HCT116 (cell line): ENCODE measurements around the gene KIF26A. TPM values are rescaled to one million over a fixed set of nuclear protein-coding genes. Genes with fewer than 3 reads are reported as not detected.
A peak's percentile ranks its signal among the peaks of the same experiment; 100 is the strongest.

Experiments used
- ATAC-seq: fragments of 200-7000 bp; cut with Tn5 transposase; 2 replicates; pipeline ENCODE4 v1.9.1; 2020; ENCODE audit warnings: mild to moderate bottlenecking, moderate library complexity
- BruUV-seq: library from RNA; stranded (reverse); fragments of 400-500 nt; replicated peaks from 2 replicates; lab custom pipeline; 2021; lab: Mats Ljungman, UMichigan
- CTCF ChIA-PET: fragments of 300-600 bp; sonication (Branson Sonifier 250); formaldehyde crosslinking; loops from one replicate; lab custom pipeline; 2021; ENCODE audit warnings: antibody characterized with exemption; lab: Charles Lee
- POLR2A ChIA-PET: fragments of 300-600, 350-600 bp; sonication (Branson Sonifier 250); formaldehyde crosslinking; loops from one replicate; lab custom pipeline; 2021; ENCODE audit warnings: antibody characterized with exemption; lab: Charles Lee
- RAD21 ChIA-PET, 2 experiments: fragments of 300-600 bp; sonication (Branson Sonifier 250); formaldehyde crosslinking; loops; one replicate each; lab custom pipeline; 2023; ENCODE audit warnings: low total read pairs in 2 of 2; ENCODE audit not compliant: uncharacterized antibody in 2 of 2, unreplicated experiment in 2 of 2, low non-redundant PET in 1 of 2; lab: Charles Lee
- DNase-seq: peaks from one replicate; pipeline ENCODE4 v3.0.0-alpha.2; 2010; ENCODE audit warnings: low read depth, low spot score
- H2AFZ ChIP-seq: fragments of 200-600 bp; shearing (Covaris generic), sonication (generic); 2 replicates; pipeline ENCODE4 v1.6.1; 2017; ENCODE audit warnings: low read depth, mixed run types, mixed read lengths, antibody characterized with exemption, low read length; ENCODE audit not compliant: poor library complexity, severe bottlenecking
- H3K27ac ChIP-seq: 2 replicates; pipeline ENCODE4 v1.5.1; 2012; ENCODE audit warnings: low read depth, low read length
- H3K27me3 ChIP-seq: fragments of 200-600 bp; sonication (generic); 2 replicates; pipeline ENCODE4 v1.6.1; 2016; ENCODE audit warnings: mixed run types, low read length, mixed read lengths; ENCODE audit not compliant: insufficient read depth
- H3K36me3 ChIP-seq, 2 experiments: fragments of 200-500 bp in 1 of 2; fragments of 200-600 bp in 1 of 2; sonication (Bioruptor generic) in 1 of 2; sonication (generic) in 1 of 2; 2 replicates each; pipeline versions ENCODE4 v1.5.1 to v1.6.1; 2014 to 2016; ENCODE audit warnings: low read length in 2 of 2, inconsistent platforms in 1 of 2, mixed read lengths in 1 of 2, mixed run types in 1 of 2; ENCODE audit not compliant: insufficient read depth in 2 of 2, control insufficient read depth in 1 of 2
- H3K4me1 ChIP-seq, 2 experiments: fragments of 200-600 bp in 1 of 2; sonication (generic) in 1 of 2; 2 replicates each; pipeline versions ENCODE4 v1.5.1 to v1.6.1; 2012 to 2017; ENCODE audit warnings: low read length in 2 of 2, inconsistent platforms in 1 of 2, mild to moderate bottlenecking in 1 of 2, mixed read lengths in 1 of 2, mixed run types in 1 of 2, moderate library complexity in 1 of 2; ENCODE audit not compliant: insufficient read depth in 2 of 2, control insufficient read depth in 1 of 2
- H3K4me2 ChIP-seq: fragments of 200-600 bp; sonication (generic); 2 replicates; pipeline ENCODE4 v1.6.1; 2017; ENCODE audit warnings: mixed run types, low read length, mixed read lengths
- H3K4me3 ChIP-seq, 2 experiments: fragments of 200-600 bp in 1 of 2; sonication (generic) in 1 of 2; replicated peaks in 1 of 2; 2 replicates each; pipeline ENCODE4 v1.5.1; 2011 to 2016; ENCODE audit warnings: low read length in 2 of 2, control low read depth in 1 of 2, low read depth in 1 of 2, mild to moderate bottlenecking in 1 of 2, mixed read lengths in 1 of 2, mixed run types in 1 of 2
- H3K79me2 ChIP-seq: fragments of 200-600 bp; sonication (generic); 2 replicates; pipeline ENCODE4 v1.6.1; 2017; ENCODE audit warnings: mild to moderate bottlenecking, mixed run types, low read length, moderate library complexity, mixed read lengths; ENCODE audit not compliant: insufficient read depth
- H3K9ac ChIP-seq: fragments of 200-600 bp; sonication (generic); 2 replicates; pipeline ENCODE4 v1.6.1; 2016; ENCODE audit warnings: low read length, mixed read lengths
- H3K9me2 ChIP-seq: fragments of 200-600 bp; sonication (generic), shearing (Covaris generic); 2 replicates; pipeline ENCODE4 v1.6.1; 2017; ENCODE audit warnings: mixed run types, mild to moderate bottlenecking, moderate library complexity; ENCODE audit not compliant: insufficient read depth
- H3K9me3 ChIP-seq, 2 experiments: fragments of 200-500 bp in 1 of 2; fragments of 200-600 bp in 1 of 2; sonication (Bioruptor generic) in 1 of 2; sonication (generic) in 1 of 2; 2 replicates each; pipeline ENCODE4 v1.6.1; 2014 to 2017; ENCODE audit warnings: low read length in 2 of 2, mixed read lengths in 2 of 2, inconsistent platforms in 1 of 2, low read depth in 1 of 2, mild to moderate bottlenecking in 1 of 2, mixed run types in 1 of 2, moderate library complexity in 1 of 2; ENCODE audit not compliant: control insufficient read depth in 1 of 2, insufficient read depth in 1 of 2
- H4K20me1 ChIP-seq: fragments of 200-600 bp; sonication (generic), shearing (Covaris generic); 2 replicates; pipeline ENCODE4 v1.6.1; 2017; ENCODE audit warnings: mixed run types, mild to moderate bottlenecking, moderate library complexity; ENCODE audit not compliant: insufficient read depth
- CBX3 ChIP-seq: IDR thresholded peaks from 2 replicates; pipeline ENCODE4 v1.6.1; 2012; ENCODE audit warnings: low read depth
- CEBPB ChIP-seq: IDR thresholded peaks from 2 replicates; pipeline ENCODE4 v1.6.1; 2012; ENCODE audit warnings: low read depth
- EGR1 ChIP-seq: IDR thresholded peaks from 2 replicates; pipeline ENCODE4 v1.6.1; 2012; ENCODE audit warnings: low read depth
- ELF1 ChIP-seq: IDR thresholded peaks from 2 replicates; pipeline ENCODE4 v1.6.1; 2012; ENCODE audit warnings: low read depth, borderline replicate concordance
- EZH2 ChIP-seq: fragments of 200-600 bp; sonication (generic); IDR thresholded peaks from 2 replicates; pipeline ENCODE4 v1.6.1; 2017; ENCODE audit warnings: antibody characterized with exemption, mixed run types
- FOSL1 ChIP-seq: IDR thresholded peaks from 2 replicates; pipeline ENCODE4 v1.6.1; 2012; ENCODE audit warnings: low read depth
- RAD21 ChIP-seq: IDR thresholded peaks from 2 replicates; pipeline ENCODE4 v1.6.1; 2012; ENCODE audit warnings: low read depth, mild to moderate bottlenecking
- SIN3A ChIP-seq: IDR thresholded peaks from 2 replicates; pipeline ENCODE4 v1.6.1; 2012; ENCODE audit warnings: low read depth
- SRF ChIP-seq: IDR thresholded peaks from 2 replicates; pipeline ENCODE4 v1.6.1; 2012; ENCODE audit warnings: low read depth
- TCF7L2 ChIP-seq: IDR thresholded peaks from 2 replicates; pipeline ENCODE4 v1.7.0; 2011; ENCODE audit warnings: borderline replicate concordance, inconsistent platforms; ENCODE audit not compliant: insufficient read depth, insufficient read length; ENCODE audit errors: extremely low read depth
- YY1 ChIP-seq: IDR thresholded peaks from 2 replicates; pipeline ENCODE4 v1.6.1; 2011; ENCODE audit warnings: low read length, low read depth, moderate library complexity, mild to moderate bottlenecking; ENCODE audit not compliant: insufficient replicate concordance; ENCODE audit errors: extremely low read depth
- ZBTB33 ChIP-seq: IDR thresholded peaks from 2 replicates; pipeline ENCODE4 v1.6.1; 2011; ENCODE audit warnings: mild to moderate bottlenecking, low read length, moderate library complexity; ENCODE audit not compliant: insufficient replicate concordance; ENCODE audit errors: extremely low read depth
- intact Hi-C: fragments of 100-400 bp; cut with micrococcal nuclease; formaldehyde crosslinking; loops from 2 replicates; pipeline ENCODE4 v1.10.0; 2022
- total RNA-seq: library from RNA; stranded (reverse); gene quantifications from one replicate; pipeline ENCODE4 v1.2.1, GENCODE V29; 2021; ENCODE audit not compliant: unreplicated experiment

The KIF26A gene
- total RNA-seq, 1 experiment from 2014 or later, result 10.2 TPM

GRCh38 chr14:104136472-104137296, 1.7 kb upstream of the KIF26A start:
- H3K9ac ChIP-seq, result no peak overlapping the region
- ChIA-PET CTCF (interaction anchor here (1.0 to 1.1 kb wide), 4 partner anchors 28 to 427 kb away, joined by 3 to 23 read pairs (median 4); no protein-coding TSS in a partner anchor), RAD21 (no interaction called here), POLR2A (interaction anchor here (1.0 kb wide), 1 partner anchor 529 kb away, joined by 3 read pairs; no protein-coding TSS in a partner anchor)
- H3K4me3 ChIP-seq, result no peak overlapping the region
- no peaks in the 10 kb centered on the region for H3K27me3 ChIP-seq
- peaks cover 13% of the 10 kb centered on the region; the same call in 1 of the 2 replicates for H3K79me2 ChIP-seq
- H3K36me3 ChIP-seq, result no peaks in the 10 kb centered on the region
- peaks cover 10 to 29% of the 10 kb centered on the region in 2 experiments; a peak in 3 of 4 replicates for H3K4me1 ChIP-seq
- H2AFZ ChIP-seq, result no peak overlapping the region
- intact Hi-C loops, result loop anchor here (1.0 to 10.0 kb wide), 3 partner anchors 332 to 504 kb away; no protein-coding TSS in a partner anchor
- H3K9me2 ChIP-seq, result no peaks in the 10 kb centered on the region
- no peak for TF ChIP-seq TCF7L2
- no peak for TF ChIP-seq ZBTB33
- no peak for TF ChIP-seq CBX3
- TF ChIP-seq EGR1, result no peak
- no peak for TF ChIP-seq SRF
- no peak for TF ChIP-seq FOSL1
- no peak for TF ChIP-seq CEBPB
- TF ChIP-seq SIN3A, result no peak
- TF ChIP-seq ELF1, result no peak
- no peak for TF ChIP-seq EZH2
- no peak for TF ChIP-seq YY1
- TF ChIP-seq RAD21, result no peak
- no peaks in the 10 kb centered on the region for H3K9me3 ChIP-seq
- H4K20me1 ChIP-seq, result no peaks in the 10 kb centered on the region
- peak overlapping the region; percentile 99 for H3K4me2 ChIP-seq
- no TSS peak for BruUV-seq
- no peak overlapping the region; the same call in 1 of the 2 replicates for H3K27ac ChIP-seq
- ATAC-seq (no peak), DNase-seq (no peak)
